Choroid plexus epithelial cell (primary cell): Measurements from ENCODE around the gene PFDN2.
A peak's percentile ranks its signal among the peaks of the same experiment; 100 is the strongest.

Experiments used
- DNase-seq: peaks from one replicate; pipeline ENCODE4 v3.0.0-alpha.2; 2010; ENCODE audit warnings: low read depth
- H3K4me3 ChIP-seq: 2 replicates; pipeline ENCODE4 v1.5.1; 2011; ENCODE audit warnings: low read depth, mild to moderate bottlenecking, control low read depth, low read length, moderate library complexity
- CTCF ChIP-seq: conservative IDR thresholded peaks from 2 replicates; pipeline ENCODE4 v1.5.1; 2011; ENCODE audit warnings: low read depth, mild to moderate bottlenecking, control low read depth, inconsistent platforms, low read length, moderate library complexity

The PFDN2 gene

DNA sequence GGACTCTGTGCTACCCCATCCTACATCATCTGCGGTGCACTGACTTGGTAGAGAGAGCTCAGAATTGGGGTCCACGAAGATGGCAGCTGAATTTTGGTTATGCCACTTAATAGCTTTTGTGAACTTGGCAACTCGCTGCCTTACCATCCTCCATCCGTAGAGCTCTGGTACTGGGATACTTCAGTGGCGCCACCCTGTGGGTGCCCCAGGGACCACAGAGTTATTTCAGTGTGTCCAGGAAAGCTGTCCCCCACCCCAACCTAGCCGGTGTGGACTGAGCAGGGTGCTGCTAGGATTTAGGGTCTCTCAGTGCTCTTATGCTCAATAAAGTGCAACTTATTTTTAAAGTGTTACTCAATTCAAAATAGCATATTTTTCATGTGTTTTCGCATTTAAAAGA, 63.0 kb downstream of the PFDN2 start:
- peak; percentile 17 for TF ChIP-seq CTCF
- no peak for DNase-seq
- no peak overlapping the region for H3K4me3 ChIP-seq

DNA sequence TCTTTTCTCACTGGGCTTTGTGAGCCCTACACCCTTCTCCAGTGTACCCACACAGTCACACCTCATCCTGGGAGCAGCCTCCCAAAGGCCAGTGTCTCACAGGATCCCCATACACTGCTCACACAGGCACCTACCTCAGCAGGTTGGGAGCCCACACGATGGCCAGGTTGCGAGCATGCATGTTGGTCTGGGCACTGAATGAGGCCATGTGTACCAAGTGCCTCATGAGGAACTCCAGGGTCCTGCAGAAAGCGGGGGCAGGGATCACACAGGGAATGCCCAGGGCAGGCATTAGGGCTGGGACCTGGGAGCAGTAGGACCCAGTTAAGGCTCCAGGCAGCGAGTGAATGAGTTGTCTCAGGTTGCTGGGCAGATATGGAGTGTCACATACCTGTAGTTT, 63.6 kb downstream of the PFDN2 start:
- H3K4me3 ChIP-seq, result no peak overlapping the region
- no peak for DNase-seq
- TF ChIP-seq CTCF, result no peak

DNA sequence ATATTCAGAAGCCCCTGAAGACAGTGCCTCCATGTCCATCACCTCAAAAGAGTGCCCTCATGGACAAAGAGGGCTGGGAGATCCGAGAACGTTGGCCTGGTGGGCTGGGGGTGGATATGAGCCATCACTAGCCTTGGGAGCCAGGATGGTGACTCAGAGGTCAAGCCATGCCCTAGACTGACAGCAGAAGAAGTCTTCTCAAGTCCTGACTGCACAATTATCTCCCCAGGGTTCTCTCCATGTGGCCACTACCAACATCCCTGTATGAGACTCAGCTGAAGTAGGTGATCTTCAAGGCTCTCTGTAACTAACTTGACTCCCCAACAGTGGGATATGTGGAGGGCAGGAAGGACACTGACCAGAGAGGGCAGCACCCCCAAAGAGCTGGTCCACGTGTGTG, 64.9 kb downstream of the PFDN2 start:
- peak; percentile 15 for DNase-seq
- H3K4me3 ChIP-seq, result no peak overlapping the region
- no peak for TF ChIP-seq CTCF

- TF ChIP-seq CTCF, result no peak
- DNase-seq, result no peak
- no peak overlapping the region for H3K4me3 ChIP-seq
Observed at GRCh38 chr1:161051219-161051618, 66.6 kb downstream of the PFDN2 start.
